Measurements from ENCODE around the gene ENTPD8. TPM values are rescaled to one million over a fixed set of nuclear protein-coding genes. Genes with fewer than 3 reads are reported as not detected.

ENTPD8 gene
- total and polyA plus RNA-seq, 2 of the 13 experiments (the other 11 are each of a cell fraction or from before 2014, with no cell fraction given) = 0.26 to 0.44 TPM

- H4K20me1 ChIP-seq (ENCODE audit: insufficient read depth, low read length) = no peaks in the 10 kb centered on the region
- no peak for ATAC-seq
- WGBS (ENCODE audit: low lambda C conversion rate) = 77% methylated on average over 9 of the region's 9 CpGs
- no peaks in the 10 kb centered on the region for H3K36me3 ChIP-seq (replicated peaks in 1 of 2; ENCODE audit: control insufficient read depth in 1 of 2, insufficient read depth in 2 of 2, low read length in 2 of 2)
- in situ Hi-C loops (cut with HindIII; ENCODE audit: extremely low pct_ligation_motif_present, low pct_unique_long_range_greater_than_20kb) = no loop called here
- H3K27me3 ChIP-seq (ENCODE audit: control insufficient read depth in 1 of 2, insufficient read depth in 2 of 2, low read length in 2 of 2) = peaks cover 9 to 43% of the 10 kb centered on the region in 2 experiments
- BruUV-seq (replicated peaks) = no TSS peak
- TF ChIP-seq SMAD1 (CRISPR knock-in tag; IDR thresholded peaks at IDR 0.05; ENCODE audit: borderline replicate concordance, low read depth) (no peak), STAT6 (CRISPR knock-in tag; IDR thresholded peaks at IDR 0.05; ENCODE audit: borderline replicate concordance) (no peak)
- H3K4me3 ChIP-seq (replicated peaks in 1 of 3; ENCODE audit: insufficient read depth in 1 of 3, low read depth in 2 of 3, low read length in 3 of 3) = no peak overlapping the region
- no peak overlapping the region for H2AFZ ChIP-seq (ENCODE audit: low read length)
- FAIRE-seq = no peak
- H3K9ac ChIP-seq (ENCODE audit: insufficient read depth, low read depth, low read length) = no peak overlapping the region
- no peak overlapping the region for H3K27ac ChIP-seq (ENCODE audit: extremely low read length, insufficient read depth, low read length)
- peaks cover 19% of the 10 kb centered on the region for H3K4me1 ChIP-seq (ENCODE audit: insufficient read depth, low read length)
- H3K79me2 ChIP-seq (ENCODE audit: insufficient read depth, low read length) = no peaks in the 10 kb centered on the region
- H3K9me3 ChIP-seq (ENCODE audit: low read length) = no peaks in the 10 kb centered on the region
- CTCF ChIA-PET (ENCODE audit: low intra/inter-chr PET ratio, low total read pairs) = no interaction called here
- POLR2A ChIA-PET = no interaction called here
- no peak overlapping the region for H3K4me2 ChIP-seq (ENCODE audit: low read depth, low read length)
- DNase-seq (ENCODE audit: low spot score) = no peak
- intact Hi-C loops (cut with micrococcal nuclease; ENCODE audit: unreplicated experiment) = no loop called here
Observed at GRCh38 chr9:137490532-137491186, 49.5 kb upstream of the ENTPD8 start.

- in situ Hi-C loops (cut with HindIII; ENCODE audit: extremely low pct_ligation_motif_present, low pct_unique_long_range_greater_than_20kb) (no loop called here), intact Hi-C loops (cut with micrococcal nuclease; ENCODE audit: unreplicated experiment) (no loop called here)
- Histone ChIP-seq H2AFZ (ENCODE audit: low read length) (no peak overlapping the region), H3K4me3 (replicated peaks in 1 of 3; ENCODE audit: insufficient read depth in 1 of 3, low read depth in 2 of 3, low read length in 3 of 3) (no peak overlapping the region), H3K79me2 (ENCODE audit: insufficient read depth, low read length) (no peaks in the 10 kb centered on the region), H4K20me1 (ENCODE audit: insufficient read depth, low read length) (no peaks in the 10 kb centered on the region), H3K9ac (ENCODE audit: insufficient read depth, low read depth, low read length) (no peak overlapping the region), H3K4me2 (ENCODE audit: low read depth, low read length) (no peak overlapping the region), H3K27me3 (ENCODE audit: control insufficient read depth in 1 of 2, insufficient read depth in 2 of 2, low read length in 2 of 2) (peaks cover 10 to 51% of the 10 kb centered on the region in 2 experiments), H3K9me3 (ENCODE audit: low read length) (no peaks in the 10 kb centered on the region), H3K27ac (ENCODE audit: extremely low read length, insufficient read depth, low read length) (no peak overlapping the region), H3K4me1 (ENCODE audit: insufficient read depth, low read length) (peaks cover 30% of the 10 kb centered on the region), H3K36me3 (replicated peaks in 1 of 2; ENCODE audit: control insufficient read depth in 1 of 2, insufficient read depth in 2 of 2, low read length in 2 of 2) (no peaks in the 10 kb centered on the region)
- BruUV-seq (replicated peaks) = no TSS peak
- ChIA-PET CTCF (ENCODE audit: low intra/inter-chr PET ratio, low total read pairs) (no interaction called here), POLR2A (no interaction called here)
- 70% methylated on average over 5 of the region's 6 CpGs for WGBS (ENCODE audit: low lambda C conversion rate)
- TF ChIP-seq ZNF503 (CRISPR knock-in tag; IDR thresholded peaks at IDR 0.05) = no peak
- no peak for TF ChIP-seq STAG1 (CRISPR knock-in tag; IDR thresholded peaks at IDR 0.05)
- TF ChIP-seq ZNF354B (CRISPR knock-in tag; IDR thresholded peaks at IDR 0.05) = no peak
- TF ChIP-seq PRPF4 (IDR thresholded peaks at IDR 0.05; ENCODE audit: low read depth, low read length, poor library complexity, severe bottlenecking) = no peak
- TF ChIP-seq MYNN (CRISPR knock-in tag; IDR thresholded peaks at IDR 0.05; ENCODE audit: low read depth) = no peak
- TF ChIP-seq ZGPAT (CRISPR knock-in tag; IDR thresholded peaks at IDR 0.05) = no peak
- no peak for TF ChIP-seq EP300 (IDR thresholded peaks at IDR 0.05; ENCODE audit: low read depth in 2 of 2, low read length in 2 of 2)
- no peak for TF ChIP-seq EP300 (CRISPR knock-in tag; IDR thresholded peaks at IDR 0.05; ENCODE audit: borderline replicate concordance)
- TF ChIP-seq NFE2 (CRISPR knock-in tag; IDR thresholded peaks at IDR 0.05) = no peak
- no peak for TF ChIP-seq NCOA2 (CRISPR knock-in tag; IDR thresholded peaks at IDR 0.05)
- no peak for TF ChIP-seq ZMAT3 (CRISPR knock-in tag; conservative IDR thresholded peaks at IDR 0.05)
- DNase-seq (ENCODE audit: low spot score) (no peak), FAIRE-seq (no peak), ATAC-seq (no peak)
Observed at GRCh38 chr9:137488906-137489305, 47.7 kb upstream of the ENTPD8 start.
